NCI-H2081 treated with DMSO at 0.1 percent for 48 hours (cell line): ENCODE data around the gene VPS35L.

ENCODE experiments used
- DNase-seq: peaks from one replicate; lab custom pipeline; 2025; lab: John Stamatoyannopoulos, UW

The VPS35L gene

DNA sequence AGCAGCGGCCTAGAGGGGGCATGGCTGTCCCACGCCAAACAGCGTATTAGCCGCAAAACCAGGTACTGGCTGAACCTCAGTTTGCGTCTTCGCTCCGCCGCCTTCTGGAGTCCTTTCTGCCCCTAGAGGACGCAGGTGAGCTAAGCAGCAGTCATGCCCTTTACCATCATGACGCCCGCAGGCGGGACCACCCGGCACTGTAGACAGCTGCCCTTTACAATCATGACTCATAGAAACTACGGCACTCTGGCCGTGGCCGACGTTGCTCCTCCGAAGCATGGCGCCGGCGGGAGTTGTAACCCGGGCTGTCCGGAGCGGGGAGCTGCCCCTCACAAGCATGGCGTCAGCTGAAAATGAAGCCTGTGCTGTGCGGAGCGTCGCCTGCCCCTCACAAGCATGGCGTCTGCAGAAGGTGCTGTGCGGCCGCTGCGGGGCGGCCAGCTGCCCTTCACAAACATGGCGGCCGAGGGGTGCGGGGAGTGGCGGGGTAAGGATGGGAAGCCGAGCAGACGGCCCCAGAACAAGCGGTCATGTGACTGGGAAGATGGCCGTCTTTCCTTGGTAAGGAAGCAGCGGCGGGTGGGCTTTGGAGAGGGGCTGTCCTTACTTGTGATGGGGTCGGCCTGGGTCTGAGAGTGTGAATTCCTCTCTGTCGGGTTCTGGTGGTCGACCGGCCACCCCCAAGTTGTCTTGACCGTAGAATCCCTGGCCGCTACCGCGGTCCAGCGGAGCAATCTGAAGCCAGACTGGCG, at the start of gene VPS35L:
VPS35L (plus strand) TSS at position 518 of the 752 bp plus-strand sequence; CDS start at position 545, 27 bp downstream.
- peak; percentile 69 for DNase-seq

DNA sequence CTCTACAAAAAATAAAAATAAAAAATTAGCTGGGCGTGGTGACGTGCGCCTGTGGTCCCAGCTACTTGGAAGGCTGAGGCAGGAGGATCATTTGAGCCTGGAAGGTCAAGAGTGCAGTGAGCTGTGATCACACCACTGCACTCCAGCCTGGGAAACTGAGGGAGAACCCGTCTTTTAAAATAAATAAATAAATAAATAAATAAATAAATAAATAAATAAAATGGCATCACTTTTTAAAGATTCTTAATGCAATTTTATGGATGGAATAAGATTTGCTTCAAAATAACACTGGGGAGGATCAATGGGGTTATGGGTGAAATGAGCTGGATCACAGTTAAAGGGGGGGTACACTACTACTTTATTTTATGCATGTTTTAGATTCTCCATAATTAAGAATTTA, 48.5 kb upstream of the VPS35L start:
- DNase-seq: no peak

DNA sequence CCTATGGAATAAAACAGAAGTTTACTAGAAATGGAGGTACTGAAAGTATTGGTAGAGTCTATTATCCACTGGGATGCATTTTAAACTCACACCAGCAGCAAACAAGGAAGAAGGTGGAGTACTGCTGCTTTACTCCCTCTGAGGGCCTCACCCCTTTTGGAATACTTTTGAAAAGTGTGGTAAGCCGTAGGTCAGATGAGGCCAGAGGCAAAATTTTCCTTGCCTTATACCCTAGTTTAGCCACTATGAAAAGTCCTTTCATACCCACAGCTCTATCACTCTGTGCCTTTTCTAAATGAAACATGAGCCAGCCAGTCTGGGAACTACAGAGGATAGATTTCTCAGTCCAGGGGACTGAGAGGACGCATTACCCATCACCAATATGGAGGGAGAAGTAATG, 47.6 kb upstream of the VPS35L start:
- DNase-seq: no peak

- no peak for DNase-seq
Measured at GRCh38 chr16:19512297-19512696, 43.2 kb upstream of the VPS35L start.

- no peak for DNase-seq
Measured at GRCh38 chr16:19513377-19514053, 42.0 kb upstream of the VPS35L start.

GRCh38 chr16:19515757-19516156, 39.7 kb upstream of the VPS35L start:
- DNase-seq: no peak

GRCh38 chr16:19517424-19518089, 37.9 kb upstream of the VPS35L start:
- DNase-seq: no peak

GRCh38 chr16:19518388-19518787, 37.1 kb upstream of the VPS35L start:
- no peak for DNase-seq

GRCh38 chr16:19520861-19521331, 34.6 kb upstream of the VPS35L start:
- DNase-seq: no peak

DNA sequence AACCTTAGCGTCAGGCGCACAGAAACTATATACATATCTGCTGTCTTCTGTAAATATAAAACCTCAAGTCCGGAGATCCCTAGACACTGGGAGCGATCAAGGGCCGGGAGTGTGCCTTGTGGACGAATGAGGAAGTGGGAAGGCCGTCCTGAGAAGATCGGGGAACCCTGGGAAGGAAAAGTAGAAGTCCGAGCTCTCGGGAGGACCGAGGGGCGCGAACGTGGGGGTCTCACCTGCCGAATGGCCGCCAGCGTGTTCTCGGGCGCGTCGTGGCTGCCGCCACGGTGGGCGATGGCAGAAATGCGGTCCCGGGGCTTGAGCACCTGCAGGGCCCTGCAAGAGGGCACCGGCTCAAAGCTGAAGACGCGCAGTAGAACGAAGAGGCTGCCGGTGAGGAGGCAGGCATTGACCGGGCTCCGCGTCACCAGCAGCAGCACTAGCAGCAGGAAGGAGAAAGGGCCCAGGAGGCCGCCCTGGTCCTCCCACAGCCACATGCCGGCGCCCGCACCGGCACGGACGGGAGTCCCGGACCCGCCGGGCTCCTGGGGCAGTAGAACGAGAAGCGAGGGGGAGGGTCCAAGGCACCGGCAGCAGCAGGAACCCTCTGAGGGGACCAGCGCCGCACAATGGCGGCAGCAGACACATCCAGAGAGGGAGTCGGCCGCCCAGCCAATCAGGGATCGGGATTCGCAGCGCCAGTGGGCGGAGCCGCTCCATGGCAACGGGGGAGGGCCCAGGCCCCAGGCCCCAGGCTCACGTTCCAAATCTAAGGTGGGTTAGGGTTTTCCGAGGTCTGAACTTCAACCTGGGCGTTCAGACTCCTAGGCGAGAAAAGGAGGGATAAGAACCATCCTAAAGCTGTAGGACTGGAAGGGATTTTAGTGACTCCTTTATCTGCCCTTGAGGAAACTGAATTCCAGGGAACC, 33.8 kb upstream of the VPS35L start, which contains the start of gene GDE1:
GDE1 (minus strand) TSS at position 628 of the 926 bp plus-strand sequence; CDS start at position 494, 134 bp downstream.
- peak; percentile 81 for DNase-seq

- DNase-seq: no peak
Measured at GRCh38 chr16:19522397-19522732, 33.1 kb upstream of the VPS35L start.

DNA sequence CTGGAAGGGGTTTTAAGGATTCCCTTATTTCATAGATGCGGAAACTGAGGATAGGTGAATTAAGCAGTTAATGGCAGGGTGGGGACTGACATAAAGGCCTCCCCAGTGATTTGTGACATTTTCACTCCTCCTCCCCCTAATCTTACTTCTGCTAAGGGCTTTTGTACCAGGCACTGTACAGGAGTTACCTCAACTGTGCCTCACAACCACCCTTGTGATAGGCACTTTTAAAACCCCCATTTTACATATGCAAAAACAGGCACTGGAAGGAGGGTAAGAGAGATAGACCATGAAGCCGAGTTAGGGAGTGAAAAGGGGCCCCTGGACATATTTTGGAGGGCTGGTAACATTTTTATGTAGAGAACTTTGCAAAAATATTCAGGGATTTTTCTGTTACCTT, 32.7 kb upstream of the VPS35L start:
- DNase-seq: no peak

DNA sequence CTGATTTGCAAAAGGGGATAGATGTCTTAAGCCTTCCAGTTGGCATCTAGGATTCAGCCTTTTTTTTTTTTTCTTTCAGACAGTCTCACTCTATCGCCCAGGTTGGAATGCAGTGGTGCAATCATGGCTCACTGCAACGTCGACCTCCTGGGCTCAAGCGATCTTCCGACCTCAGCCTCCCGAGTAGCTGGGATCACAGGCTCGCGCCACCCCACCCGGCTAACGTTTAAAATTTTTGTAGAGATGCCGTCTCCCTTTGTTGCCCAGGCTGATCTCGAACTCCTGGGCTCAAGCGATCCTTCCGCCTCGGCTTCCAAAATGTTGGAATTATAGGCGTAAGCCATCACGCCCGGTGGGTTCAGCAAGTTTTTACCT, 32.3 kb upstream of the VPS35L start:
- no peak for DNase-seq

DNA sequence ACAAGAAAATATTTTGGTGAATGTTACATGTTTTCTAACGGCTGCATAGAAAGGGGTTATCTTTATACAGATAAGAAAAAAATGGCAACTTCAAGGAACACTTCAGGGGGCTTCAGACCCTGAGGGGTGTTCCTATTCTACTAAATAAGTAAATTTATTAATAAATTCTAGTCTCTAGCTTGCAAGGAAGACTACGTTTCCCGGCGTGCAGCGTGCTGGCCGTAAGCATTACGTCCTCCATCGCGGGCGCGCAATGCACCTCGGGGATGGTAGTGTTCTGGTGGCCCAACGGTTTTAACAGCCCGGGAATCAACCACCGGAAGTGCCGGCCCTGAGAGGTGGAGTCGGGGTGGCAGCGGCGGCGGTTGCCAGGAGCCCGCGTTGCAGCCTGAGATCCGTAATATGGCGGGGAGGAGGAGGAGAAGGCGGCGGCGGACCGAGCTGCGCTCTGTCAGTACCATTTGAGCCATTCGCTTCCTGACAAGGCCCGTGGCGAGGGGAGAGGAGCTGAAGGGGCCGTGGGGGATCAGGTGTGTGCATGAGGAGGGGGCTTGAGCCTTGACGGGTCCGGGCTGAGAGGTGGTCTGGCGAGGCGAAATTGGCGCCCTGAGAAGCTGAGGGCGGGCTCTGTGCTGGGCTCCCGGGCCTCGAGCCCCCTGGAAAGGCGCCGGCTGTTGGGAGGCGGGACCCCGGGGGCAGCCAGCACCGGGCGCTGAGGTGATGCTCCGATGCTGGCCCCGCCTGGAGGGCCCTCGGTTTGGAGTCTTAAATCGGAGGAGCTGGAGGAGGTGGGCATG, 31.7 kb upstream of the VPS35L start, which contains the start of gene CCP110:
CCP110 (plus strand) TSS at position 384 of the 797 bp plus-strand sequence. CDS start 3,940 bp downstream, outside the sequence.
- DNase-seq: peak; percentile 84

GRCh38 chr16:19524356-19524615, 31.2 kb upstream of the VPS35L start:
- no peak for DNase-seq

GRCh38 chr16:19524616-19525384, 30.7 kb upstream of the VPS35L start:
- no peak for DNase-seq

- no peak for DNase-seq
Measured at GRCh38 chr16:19525385-19525723, 30.1 kb upstream of the VPS35L start.

GRCh38 chr16:19527161-19527560, 28.3 kb upstream of the VPS35L start:
- no peak for DNase-seq

DNA sequence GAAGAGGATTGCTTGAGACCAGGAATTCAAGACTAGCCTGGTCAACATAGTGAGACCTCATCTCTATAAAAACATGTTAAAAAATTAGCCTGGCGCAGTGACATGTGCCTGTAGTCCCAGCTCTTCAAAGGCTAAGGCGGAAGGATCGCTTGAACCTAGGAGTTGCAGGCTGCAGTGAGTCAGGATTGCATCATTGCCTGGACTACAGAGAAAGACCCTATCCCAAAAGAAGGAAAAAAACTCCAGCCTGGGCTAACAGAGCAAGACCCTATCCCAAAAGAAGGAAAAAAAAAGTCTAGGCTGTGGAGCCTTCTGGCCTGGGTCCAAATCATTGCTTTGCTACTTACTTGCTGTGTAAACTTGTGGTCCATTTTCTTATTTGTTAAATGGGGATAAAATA, 26.8 kb upstream of the VPS35L start:
- DNase-seq: no peak

DNA sequence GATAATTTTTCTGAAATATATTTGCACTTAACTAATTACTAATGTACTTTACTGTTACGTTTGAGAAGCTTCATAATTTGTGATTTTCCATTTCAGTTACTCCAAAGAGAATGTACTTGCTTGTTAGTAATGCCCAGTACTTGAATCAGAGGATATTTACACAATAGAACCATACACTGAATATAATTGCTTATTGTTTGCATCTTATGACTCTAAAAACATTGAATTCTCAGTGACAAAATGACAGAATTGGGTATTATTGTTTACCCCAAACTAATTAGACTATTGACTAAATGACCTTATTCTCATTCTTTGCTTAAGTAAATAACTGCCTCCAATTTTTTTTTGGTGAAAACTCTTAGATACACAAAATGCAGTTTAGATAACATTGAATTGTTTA, 22.9 kb upstream of the VPS35L start:
- no peak for DNase-seq
